Prostate gland (tissue), 2 donors: ENCODE measurements around the gene CLCA1.

Experiments used
- CTCF ChIP-seq, 4 experiments: fragments of 200-600 bp in 2 of 4; fragments of 450-650 bp in 2 of 4; sonication (generic) in 2 of 4; IDR thresholded peaks; 1 replicate in 3 of 4; 2 replicates in 1 of 4; pipeline ENCODE4 v1.5.1; 2016 to 2019; ENCODE audit warnings: antibody characterized with exemption in 4 of 4, mild to moderate bottlenecking in 2 of 4, moderate library complexity in 2 of 4
- POLR2A ChIP-seq: fragments of 450-650 bp; IDR thresholded peaks from one replicate; pipeline ENCODE4 v1.6.1; 2016; ENCODE audit warnings: antibody characterized with exemption, mild to moderate bottlenecking
- POLR2AphosphoS5 ChIP-seq: sonication (generic); formaldehyde crosslinking; IDR thresholded peaks from one replicate; pipeline ENCODE4 v1.6.1; 2017; ENCODE audit warnings: antibody characterized with exemption

GRCh38 chr1:86455073-86455472 is 13.7 kb upstream of the CLCA1 start:
- no peak for TF ChIP-seq POLR2A
- no peak for TF ChIP-seq CTCF (IDR thresholded peaks at IDR 0.05)
- TF ChIP-seq POLR2AphosphoS5 = no peak
